Calu3 (cell line): ENCODE results near the gene ARIH1. TPM values are rescaled to one million over a fixed set of nuclear protein-coding genes. Genes with fewer than 3 reads are reported as not detected.
A peak's percentile ranks its signal among the peaks of the same experiment; 100 is the strongest.

Experiments used
- BruUV-seq: library from RNA; stranded (reverse); fragments of 400-500 nt; replicated peaks from 2 replicates; lab custom pipeline; 2021; lab: Mats Ljungman, UMichigan
- CTCF ChIA-PET: fragments of 300-600 bp; sonication (Branson Sonifier 250); formaldehyde crosslinking; loops from one replicate; lab custom pipeline; 2022; ENCODE audit warnings: antibody characterized with exemption; lab: Charles Lee
- DNase-seq: peaks from one replicate; pipeline ENCODE4 v3.0.0; 2022
- H3K27ac Mint-ChIP-seq: one replicate; pipeline ENCODE4 v1.8.0; 2022; ENCODE audit warnings: mixed read lengths; ENCODE audit not compliant: unreplicated experiment
- H3K27me3 Mint-ChIP-seq: one replicate; pipeline ENCODE4 v1.8.0; 2022; ENCODE audit warnings: mixed read lengths; ENCODE audit not compliant: unreplicated experiment
- H3K36me3 Mint-ChIP-seq: one replicate; pipeline ENCODE4 v1.8.0; 2022; ENCODE audit warnings: mild to moderate bottlenecking, moderate library complexity, mixed read lengths; ENCODE audit not compliant: insufficient read depth, unreplicated experiment
- H3K4me1 Mint-ChIP-seq: one replicate; pipeline ENCODE4 v1.8.0; 2022; ENCODE audit warnings: mild to moderate bottlenecking, low read depth, mixed read lengths; ENCODE audit not compliant: unreplicated experiment
- H3K4me3 Mint-ChIP-seq: one replicate; pipeline ENCODE4 v1.8.0; 2022; ENCODE audit warnings: mild to moderate bottlenecking, low read depth, moderate library complexity, mixed read lengths; ENCODE audit not compliant: unreplicated experiment
- H3K9me3 Mint-ChIP-seq: one replicate; pipeline ENCODE4 v1.8.0; 2022; ENCODE audit warnings: low read depth, mixed read lengths; ENCODE audit not compliant: unreplicated experiment
- CTCF ChIP-seq: fragments of 200-600 bp; IDR thresholded peaks from one replicate; pipeline ENCODE4 v1.8.0; 2022; ENCODE audit warnings: antibody characterized with exemption; ENCODE audit not compliant: unreplicated experiment
- intact Hi-C: fragments of 100-400 bp; cut with micrococcal nuclease; formaldehyde crosslinking; loops from one replicate; pipeline ENCODE4 v1.10.0; 2022; ENCODE audit not compliant: unreplicated experiment
- total RNA-seq: library from RNA; stranded (reverse); gene quantifications from 2 replicates; pipeline ENCODE4 v1.2.3, GENCODE V29; 2022

The ARIH1 gene
- total RNA-seq, 1 experiment from 2014 or later, result 179 TPM

DNA sequence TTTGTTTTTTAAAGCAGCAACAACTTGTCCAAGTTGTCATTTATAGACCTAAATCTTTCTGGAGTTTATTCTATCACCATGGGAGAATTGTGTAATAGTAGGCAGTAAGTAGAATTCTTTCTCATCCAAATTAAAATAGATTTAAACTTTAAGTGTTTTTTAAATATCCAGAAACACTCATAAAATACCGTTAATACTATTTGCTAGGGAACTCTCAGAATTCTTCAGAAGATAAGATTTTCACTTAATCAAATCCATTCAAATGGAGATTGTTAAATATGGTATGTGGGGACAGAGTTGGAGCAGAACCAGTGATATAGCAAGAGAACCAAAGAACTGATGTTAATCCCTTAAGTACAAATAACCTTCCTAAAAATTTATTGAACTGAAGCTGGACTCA lies 71.0 kb downstream of the ARIH1 start:
- CTCF ChIA-PET, result interaction anchor here (1.3 kb wide), 1 partner anchor 12 kb away, joined by 3 read pairs; no protein-coding TSS in a partner anchor
- no peaks in the 10 kb centered on the region for H3K4me1 Mint-ChIP-seq
- H3K4me3 Mint-ChIP-seq, result no peak overlapping the region
- H3K36me3 Mint-ChIP-seq, result peaks cover 6% of the 10 kb centered on the region
- no peaks in the 10 kb centered on the region for H3K27me3 Mint-ChIP-seq
- H3K27ac Mint-ChIP-seq, result no peak overlapping the region
- BruUV-seq, result no TSS peak
- DNase-seq, result no peak
- intact Hi-C loops, result no loop called here
- H3K9me3 Mint-ChIP-seq, result no peaks in the 10 kb centered on the region
- no peak for TF ChIP-seq CTCF

DNA sequence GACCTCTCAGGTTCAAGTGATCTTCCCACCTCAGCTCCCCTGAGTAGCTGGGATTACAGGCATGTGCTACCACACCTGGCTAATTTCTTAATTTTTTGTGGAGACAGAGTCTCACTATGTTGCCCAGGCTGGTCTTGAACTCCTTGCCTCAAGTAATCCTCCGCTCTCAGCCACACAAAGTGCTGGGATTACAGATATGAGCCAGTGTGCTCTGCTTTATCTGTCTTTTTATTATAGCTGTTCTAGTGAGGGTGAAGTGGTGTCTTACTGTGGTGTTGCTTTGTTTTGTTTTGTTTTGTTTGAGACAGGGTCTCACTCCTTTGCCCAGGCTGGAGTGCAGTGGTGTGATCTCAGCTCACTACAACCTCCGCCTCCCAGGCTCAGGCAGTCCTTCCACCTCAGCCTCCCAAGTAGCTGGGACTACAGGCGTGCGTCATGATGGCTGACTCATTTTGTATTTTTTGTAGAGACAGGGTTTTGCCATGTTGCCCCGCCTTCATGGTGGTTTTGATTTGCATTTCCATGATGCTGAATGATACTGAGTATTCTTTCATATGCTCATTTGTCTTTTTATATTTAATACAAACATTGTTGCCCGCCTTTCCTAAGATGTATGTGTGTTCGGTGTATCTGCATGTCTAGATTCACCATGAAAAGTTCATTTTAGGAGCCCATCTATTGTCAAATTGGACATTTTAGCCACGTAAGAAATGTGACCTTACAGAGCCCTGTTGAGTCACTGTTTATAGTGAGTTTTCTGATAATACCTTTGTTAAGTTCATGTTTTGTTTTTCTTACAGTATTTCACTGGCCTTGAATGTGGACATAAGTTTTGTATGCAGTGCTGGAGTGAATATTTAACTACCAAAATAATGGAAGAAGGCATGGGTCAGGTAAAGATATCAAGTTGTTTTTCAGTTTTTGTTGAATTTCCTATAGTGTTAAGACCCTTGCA lies 80.6 kb downstream of the ARIH1 start:
- no TSS peak for BruUV-seq
- CTCF ChIA-PET, result interaction anchor here (0.6 kb wide), 1 partner anchor 62 kb away, joined by 3 read pairs; no protein-coding TSS in a partner anchor
- Mint-ChIP-seq H3K27ac (peak overlapping the region; percentile 86), H3K36me3 (peaks cover 23% of the 10 kb centered on the region), H3K9me3 (no peaks in the 10 kb centered on the region), H3K4me3 (no peak overlapping the region), H3K27me3 (no peaks in the 10 kb centered on the region), H3K4me1 (peaks cover 12% of the 10 kb centered on the region)
- peak; percentile 50 for DNase-seq
- intact Hi-C loops, result no loop called here
- no peak for TF ChIP-seq CTCF

- intact Hi-C loops, result no loop called here
- peaks cover 15% of the 10 kb centered on the region for H3K36me3 Mint-ChIP-seq
- H3K9me3 Mint-ChIP-seq, result no peaks in the 10 kb centered on the region
- peaks cover 6% of the 10 kb centered on the region for H3K4me1 Mint-ChIP-seq
- no peak for TF ChIP-seq CTCF
- H3K27me3 Mint-ChIP-seq, result no peaks in the 10 kb centered on the region
- no peak overlapping the region for H3K27ac Mint-ChIP-seq
- BruUV-seq, result no TSS peak
- CTCF ChIA-PET, result no interaction called here
- no peak overlapping the region for H3K4me3 Mint-ChIP-seq
- DNase-seq, result no peak
These were observed 85.7 kb downstream of the ARIH1 start for GRCh38 chr15:72559781-72560180.

DNA sequence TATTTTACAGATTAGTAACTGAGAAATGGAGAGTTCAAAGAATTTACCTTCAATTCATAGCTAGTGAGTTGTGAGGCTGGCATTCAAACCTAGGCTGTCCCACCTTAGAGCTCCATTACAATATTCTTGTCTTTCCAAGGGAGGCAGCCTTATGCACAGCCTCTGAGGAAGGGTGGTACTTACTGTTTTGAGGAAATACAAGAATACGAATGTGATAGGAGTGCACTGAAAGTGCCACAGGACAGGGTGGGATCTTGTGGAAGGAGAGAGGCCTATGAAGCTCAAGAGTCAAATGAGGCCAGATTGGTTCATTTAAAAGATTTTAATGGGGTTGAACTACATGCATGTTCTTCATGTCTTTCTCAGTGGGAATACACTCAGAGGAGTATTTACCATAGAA lies 86.3 kb downstream of the ARIH1 start:
- peaks cover 11% of the 10 kb centered on the region for H3K36me3 Mint-ChIP-seq
- no peaks in the 10 kb centered on the region for H3K4me1 Mint-ChIP-seq
- DNase-seq, result no peak
- H3K27ac Mint-ChIP-seq, result no peak overlapping the region
- no peaks in the 10 kb centered on the region for H3K9me3 Mint-ChIP-seq
- intact Hi-C loops, result no loop called here
- H3K4me3 Mint-ChIP-seq, result no peak overlapping the region
- BruUV-seq, result no TSS peak
- CTCF ChIA-PET, result no interaction called here
- no peaks in the 10 kb centered on the region for H3K27me3 Mint-ChIP-seq
- TF ChIP-seq CTCF, result no peak
